H9 (cell line): ENCODE measurements around the gene KATNB1. TPM values are rescaled to one million over a fixed set of nuclear protein-coding genes. Genes with fewer than 3 reads are reported as not detected.

Experiments
- DNase-seq: peaks from one replicate; pipeline ENCODE4 v3.0.0-alpha.2; 2017
- H2AFZ ChIP-seq: one replicate; pipeline ENCODE4 v1.6.1; 2013; ENCODE audit warnings: mild to moderate bottlenecking, low read length, control low read depth, moderate library complexity
- H2AK5ac ChIP-seq: 2 replicates; pipeline ENCODE4 v1.6.1; 2013; ENCODE audit warnings: low read length, control low read depth, mixed read lengths; ENCODE audit not compliant: insufficient read length
- H2BK120ac ChIP-seq: one replicate; pipeline ENCODE4 v1.6.1; 2013; ENCODE audit warnings: low read depth, mild to moderate bottlenecking, low read length, control low read depth, inconsistent platforms; ENCODE audit not compliant: poor library complexity, severe bottlenecking
- H2BK12ac ChIP-seq: 2 replicates; pipeline ENCODE4 v1.6.1; 2013; ENCODE audit warnings: low read length, control low read depth, mixed read lengths, low read depth; ENCODE audit not compliant: insufficient read length
- H2BK15ac ChIP-seq: 2 replicates; pipeline ENCODE4 v1.6.1; 2013; ENCODE audit warnings: low read depth, low read length, control low read depth
- H2BK20ac ChIP-seq: one replicate; pipeline ENCODE4 v1.6.1; 2013; ENCODE audit warnings: low read depth, mild to moderate bottlenecking, low read length, control low read depth, inconsistent platforms; ENCODE audit not compliant: poor library complexity, severe bottlenecking
- H2BK5ac ChIP-seq: 2 replicates; pipeline ENCODE4 v1.6.1; 2013; ENCODE audit warnings: low read length, control low read depth, mixed read lengths; ENCODE audit not compliant: insufficient read length
- H3K14ac ChIP-seq: 2 replicates; pipeline ENCODE4 v1.6.1; 2013; ENCODE audit warnings: low read length, control low read depth; ENCODE audit not compliant: insufficient read depth
- H3K18ac ChIP-seq: 2 replicates; pipeline ENCODE4 v1.6.1; 2013; ENCODE audit warnings: low read depth, mild to moderate bottlenecking, mixed read lengths, low read length, control low read depth; ENCODE audit not compliant: insufficient read length
- H3K23ac ChIP-seq: 2 replicates; pipeline ENCODE4 v1.6.1; 2013; ENCODE audit warnings: low read length, control low read depth, mixed read lengths, low read depth; ENCODE audit not compliant: insufficient read length
- H3K23me2 ChIP-seq: 2 replicates; pipeline ENCODE4 v1.6.1; 2013; ENCODE audit warnings: low read depth, mild to moderate bottlenecking, mixed read lengths, low read length, control low read depth; ENCODE audit not compliant: insufficient read length, poor library complexity, severe bottlenecking
- H3K27ac ChIP-seq: 2 replicates; pipeline ENCODE4 v1.5.1; 2013; ENCODE audit warnings: low read length, control low read depth, mixed read lengths, low read depth; ENCODE audit not compliant: insufficient read length
- H3K27me3 ChIP-seq: 2 replicates; pipeline ENCODE4 v1.6.1; 2013; ENCODE audit warnings: low read length, control low read depth, inconsistent platforms; ENCODE audit not compliant: insufficient read depth
- H3K4ac ChIP-seq: 2 replicates; pipeline ENCODE4 v1.6.1; 2013; ENCODE audit warnings: low read depth, mild to moderate bottlenecking, control low read depth, inconsistent platforms, low read length, moderate library complexity
- H3K4me1 ChIP-seq: 2 replicates; pipeline ENCODE4 v1.6.1; 2013; ENCODE audit warnings: low read length, control low read depth, inconsistent platforms; ENCODE audit not compliant: insufficient read depth
- H3K4me2 ChIP-seq: 2 replicates; pipeline ENCODE4 v1.6.1; 2013; ENCODE audit warnings: low read length, control low read depth, mixed read lengths; ENCODE audit not compliant: insufficient read length, insufficient read depth
- H3K56ac ChIP-seq: 2 replicates; pipeline ENCODE4 v1.6.1; 2013; ENCODE audit warnings: low read depth, mild to moderate bottlenecking, mixed read lengths, low read length, control low read depth; ENCODE audit not compliant: insufficient read length
- H3K79me1 ChIP-seq: 2 replicates; pipeline ENCODE4 v1.6.1; 2013; ENCODE audit warnings: low read depth, mild to moderate bottlenecking, moderate library complexity, low read length, control low read depth, inconsistent platforms; ENCODE audit not compliant: insufficient read depth, poor library complexity, severe bottlenecking
- H3K79me2 ChIP-seq: 2 replicates; pipeline ENCODE4 v1.6.1; 2013; ENCODE audit warnings: low read length, control low read depth, inconsistent platforms; ENCODE audit not compliant: insufficient read depth
- H3K9ac ChIP-seq: 2 replicates; pipeline ENCODE4 v1.6.1; 2013; ENCODE audit warnings: low read length, control low read depth, mixed read lengths; ENCODE audit not compliant: insufficient read length; ENCODE audit errors: extremely low read depth
- H3K9me3 ChIP-seq: one replicate; pipeline ENCODE4 v1.6.1; 2013; ENCODE audit warnings: low read depth, low read length, inconsistent platforms; ENCODE audit not compliant: control insufficient read depth
- H3T11ph ChIP-seq: one replicate; pipeline ENCODE4 v1.6.1; 2013; ENCODE audit warnings: mild to moderate bottlenecking, low read length, control low read depth, inconsistent platforms
- H4K20me1 ChIP-seq: one replicate; pipeline ENCODE4 v1.6.1; 2013; ENCODE audit not compliant: control insufficient read depth, insufficient read length, insufficient read depth
- H4K5ac ChIP-seq: 2 replicates; pipeline ENCODE4 v1.6.1; 2013; ENCODE audit warnings: low read depth, mild to moderate bottlenecking, mixed read lengths, low read length, control low read depth; ENCODE audit not compliant: insufficient read length
- H4K8ac ChIP-seq: replicated peaks from 2 replicates; pipeline ENCODE4 v1.6.1; 2013; ENCODE audit warnings: low read length, control low read depth, mixed read lengths, low read depth; ENCODE audit not compliant: insufficient read length
- H4K91ac ChIP-seq: 2 replicates; pipeline ENCODE4 v1.6.1; 2013; ENCODE audit warnings: low read depth, mild to moderate bottlenecking, moderate library complexity, mixed read lengths, low read length, control low read depth; ENCODE audit not compliant: insufficient read length
- H3K27ac Mint-ChIP-seq, 3 experiments: 2 replicates in 2 of 3; 3 replicates in 1 of 3; pipeline ENCODE4 v1.8.0; 2020 to 2021; ENCODE audit warnings: mixed read lengths in 3 of 3, mild to moderate bottlenecking in 1 of 3, moderate library complexity in 1 of 3
- H3K27me3 Mint-ChIP-seq: 2 replicates; pipeline ENCODE4 v1.8.0; 2021; ENCODE audit warnings: low read depth, mild to moderate bottlenecking, moderate library complexity, mixed read lengths
- H3K36me3 Mint-ChIP-seq, 3 experiments: 2 replicates in 2 of 3; 3 replicates in 1 of 3; pipeline ENCODE4 v1.8.0; 2020 to 2021; ENCODE audit warnings: low read depth in 3 of 3, mixed read lengths in 3 of 3; ENCODE audit not compliant: insufficient read depth in 1 of 3
- H3K4me1 Mint-ChIP-seq, 2 experiments: 2 replicates each; pipeline ENCODE4 v1.8.0; 2020; ENCODE audit warnings: mixed read lengths in 2 of 2
- H3K4me3 Mint-ChIP-seq, 2 experiments: 2 replicates in 1 of 2; 3 replicates in 1 of 2; pipeline ENCODE4 v1.8.0; 2020 to 2021; ENCODE audit warnings: mild to moderate bottlenecking in 2 of 2, mixed read lengths in 2 of 2, moderate library complexity in 1 of 2
- H3K9me3 Mint-ChIP-seq, 2 experiments: 2 replicates in 1 of 2; 3 replicates in 1 of 2; pipeline ENCODE4 v1.8.0; 2020; ENCODE audit warnings: mild to moderate bottlenecking in 2 of 2, mixed read lengths in 2 of 2, moderate library complexity in 1 of 2
- CTCF ChIP-seq: fragments of 200-600 bp; sonication (generic); conservative IDR thresholded peaks from 3 replicates; pipeline ENCODE4 v1.8.0; 2021; ENCODE audit warnings: antibody characterized with exemption, mild to moderate bottlenecking
- WGBS: extraction: QIAGEN DNeasy Blood & Tissue Kit; methylation state at CpG from one replicate; pipeline ENCODE4 v1.1.7; 2013; ENCODE audit warnings: missing lambda C conversion rate, low lambda C conversion rate, mixed read lengths; ENCODE audit not compliant: insufficient read length; ENCODE audit errors: extremely low coverage; 5-methylcytosine and 5-hydroxymethylcytosine counted together
- total RNA-seq: library from RNA; stranded (reverse); gene quantifications from 2 replicates; pipeline ENCODE4 v1.2.1, GENCODE V29; 2021

The KATNB1 gene
- total RNA-seq, 1 experiment from 2014 or later: 29.9 TPM

GRCh38 chr16:57751539-57752202, 16.1 kb downstream of the KATNB1 start:
- Mint-ChIP-seq H3K36me3 (peaks cover 0 to 31% (median 20%) of the 10 kb centered on the region in 3 experiments; a peak in 5 of 7 replicates), H3K9me3 (no peaks in the 10 kb centered on the region), H3K4me1 (no peaks in the 10 kb centered on the region), H3K27me3 (no peaks in the 10 kb centered on the region; the same call in 1 of the 2 replicates), H3K27ac (no peak overlapping the region; a peak in 1 of 7 replicates), H3K4me3 (no peak overlapping the region)
- Histone ChIP-seq H3T11ph (no peak overlapping the region), H3K4ac (no peak overlapping the region), H3K9me3 (no peaks in the 10 kb centered on the region), H3K27me3 (no peaks in the 10 kb centered on the region), H2BK5ac (no peak overlapping the region), H3K23me2 (no peaks in the 10 kb centered on the region), H3K79me1 (no peaks in the 10 kb centered on the region), H2BK15ac (no peak overlapping the region), H2BK20ac (no peak overlapping the region), H3K18ac (no peak overlapping the region), H3K14ac (no peak overlapping the region), H3K27ac (no peak overlapping the region), H3K4me2 (no peak overlapping the region), H4K20me1 (no peaks in the 10 kb centered on the region), H3K79me2 (no peaks in the 10 kb centered on the region), H3K56ac (no peak overlapping the region), H4K8ac (no peak overlapping the region), H2AK5ac (no peak overlapping the region), H4K91ac (no peak overlapping the region), H3K9ac (no peak overlapping the region), H2BK120ac (no peak overlapping the region), H3K23ac (no peak overlapping the region), H2AFZ (no peak overlapping the region), H2BK12ac (no peak overlapping the region), H3K4me1 (no peaks in the 10 kb centered on the region), H4K5ac (no peak overlapping the region)
- DNase-seq: no peak
- no CpG with 5 or more reads among the region's 26 CpGs for WGBS
- no peak for TF ChIP-seq CTCF
